GM18873 (cell line): Measurements from ENCODE around the gene GSPT2.
A peak's percentile ranks its signal among the peaks of the same experiment; 100 is the strongest.
"Not testable (repeated sequence)": the region's sequence is repeated elsewhere in the genome, so short reads cannot be mapped to it uniquely, and the experiment has no call there.

Source experiments
- ATAC-seq: cut with Tn5 transposase; IDR thresholded peaks from one replicate; pipeline ENCODE4 v1.9.1; 2021; ENCODE audit warnings: mild to moderate bottlenecking, moderate library complexity, moderate number of reproducible peaks; ENCODE audit not compliant: unreplicated experiment, low FRiP score

Gene GSPT2

GRCh38 chrX:51743179-51743957 lies at the start of gene GSPT2:
Gene GSPT2, plus strand, starts transcription at chrX:51743442. Its CDS starts 185 bp downstream, at chrX:51743627.
- ATAC-seq, result peak; percentile 72

DNA sequence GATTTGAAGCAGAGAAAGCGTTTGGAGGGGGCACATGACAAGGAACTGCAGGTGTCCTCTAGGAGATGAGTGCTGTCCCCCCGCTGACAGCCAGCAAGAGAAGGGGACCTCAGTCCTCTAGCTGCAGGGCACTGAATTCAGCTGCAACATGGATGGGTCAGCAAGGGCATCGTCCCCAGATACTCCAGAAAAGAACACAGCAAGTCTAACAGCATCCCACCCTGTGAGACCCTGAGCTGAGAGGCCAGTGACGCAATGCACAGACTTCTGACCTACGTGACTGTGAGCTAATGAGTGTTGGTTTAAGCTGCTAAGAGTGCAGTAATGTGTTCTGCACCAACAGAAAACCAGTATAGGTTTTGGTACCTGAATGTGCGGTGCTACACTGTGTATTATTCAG lies 49.0 kb upstream of the GSPT2 start:
- ATAC-seq, result no peak

GRCh38 chrX:51697397-51697796 lies 45.8 kb upstream of the GSPT2 start:
- no peak for ATAC-seq

DNA sequence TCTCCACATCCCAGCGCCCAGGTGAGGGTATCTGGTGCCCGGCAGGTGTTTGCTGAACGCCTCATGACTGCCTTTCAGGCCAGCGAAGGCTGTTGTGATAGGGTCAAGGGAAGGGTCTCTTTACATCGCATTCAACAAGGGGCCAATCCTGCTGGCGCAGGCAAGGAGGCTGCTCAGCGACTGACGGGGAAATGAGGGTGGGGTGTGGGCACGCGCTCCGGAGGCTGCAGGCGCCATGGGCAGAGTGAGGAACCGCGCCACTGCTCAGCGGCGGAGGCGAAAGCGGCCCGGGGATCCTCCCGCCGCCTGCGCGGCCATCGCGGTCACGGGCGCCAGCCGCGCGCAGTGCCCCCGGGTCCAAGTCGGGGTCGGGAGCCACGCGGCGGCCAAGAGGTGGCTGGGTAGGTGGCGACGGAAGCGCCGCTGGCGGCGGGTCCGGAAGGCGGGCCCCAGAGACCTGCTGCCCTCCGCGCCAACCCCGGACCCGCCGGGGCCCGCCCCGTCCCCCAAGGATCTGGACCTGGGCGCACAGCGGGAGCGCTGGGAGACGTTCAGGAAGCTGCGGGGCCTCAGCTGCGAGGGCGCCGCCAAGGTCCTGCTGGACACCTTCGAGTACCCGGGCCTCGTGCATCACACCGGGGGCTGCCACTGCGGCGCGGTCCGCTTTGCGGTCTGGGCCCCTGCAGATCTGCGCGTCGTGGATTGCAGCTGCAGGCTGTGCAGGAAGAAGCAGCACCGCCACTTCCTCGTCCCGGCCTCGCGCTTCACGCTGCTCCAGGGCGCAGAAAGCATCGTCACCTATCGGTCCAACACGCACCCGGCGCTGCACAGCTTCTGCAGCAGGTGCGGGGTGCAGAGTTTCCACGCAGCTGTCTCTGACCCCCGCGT lies 32.7 kb upstream of the GSPT2 start, which contains the start of gene CENPVL1:
CENPVL1 (plus strand) TSS at position 236 of the 888 bp plus-strand sequence; CDS start at position 236, 0 bp downstream.
- ATAC-seq, result not testable (repeated sequence)

- ATAC-seq, result not testable (repeated sequence)
Measured at GRCh38 chrX:51712943-51713647, 30.1 kb upstream of the GSPT2 start.

DNA sequence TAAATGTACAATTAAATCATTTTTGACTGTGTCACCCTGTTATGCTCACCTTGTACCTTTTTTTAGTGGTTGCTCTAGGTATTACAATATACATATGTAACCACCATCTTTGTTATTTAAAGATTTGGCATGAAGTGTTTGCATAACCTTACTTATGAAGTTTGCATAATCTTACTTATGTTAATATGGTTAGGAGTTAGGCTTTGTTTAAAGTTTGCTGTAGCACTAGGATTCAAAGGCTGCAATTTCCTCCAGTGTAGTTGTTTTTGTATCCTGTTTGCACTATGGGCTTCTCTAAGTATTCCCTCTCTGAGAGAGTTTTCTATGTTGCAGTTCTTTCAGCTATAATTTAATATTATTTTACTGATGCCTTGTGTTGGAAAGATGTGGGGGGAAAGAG lies 15.0 kb upstream of the GSPT2 start:
- no peak for ATAC-seq

GRCh38 chrX:51737091-51737490 lies 6.2 kb upstream of the GSPT2 start:
- ATAC-seq, result no peak

- ATAC-seq, result no peak
Measured at GRCh38 chrX:51742586-51742985, 656 bp upstream of the GSPT2 start.

- no peak for ATAC-seq
Measured at GRCh38 chrX:51747671-51748070, 4.4 kb downstream of the GSPT2 start.

- no peak for ATAC-seq
Measured at GRCh38 chrX:51759055-51759839, 16.0 kb downstream of the GSPT2 start.

GRCh38 chrX:51760657-51761056 lies 17.4 kb downstream of the GSPT2 start:
- ATAC-seq, result no peak

GRCh38 chrX:51766546-51766945 lies 23.3 kb downstream of the GSPT2 start:
- ATAC-seq, result no peak

DNA sequence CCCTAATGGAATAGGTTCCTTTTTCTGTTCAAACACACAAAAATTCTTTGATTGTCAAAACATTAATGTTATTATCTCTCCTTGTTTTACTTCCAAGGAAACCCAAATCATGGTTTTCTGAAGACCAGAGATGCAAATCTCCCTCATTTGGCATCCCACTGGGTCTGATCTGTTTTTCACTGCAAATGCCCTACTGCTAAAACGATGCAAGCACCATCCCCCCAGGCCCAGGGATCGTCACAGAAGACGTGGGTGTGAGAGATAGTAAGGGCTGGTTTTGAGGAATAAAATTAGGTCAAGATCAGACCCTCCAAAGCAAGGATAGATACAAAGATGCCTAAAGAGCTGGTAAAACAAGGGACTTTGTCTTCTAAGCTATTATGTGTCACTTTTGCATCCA lies 33.6 kb downstream of the GSPT2 start:
- no peak for ATAC-seq

- no peak for ATAC-seq
Measured at GRCh38 chrX:51779306-51779705, 36.1 kb downstream of the GSPT2 start.

- ATAC-seq, result no peak
Measured at GRCh38 chrX:51795136-51795535, 51.9 kb downstream of the GSPT2 start.
